ENCODE data around the gene DUSP2.
"Not testable (repeated sequence)": the region's sequence is repeated elsewhere in the genome, so short reads cannot be mapped to it uniquely, and the experiment has no call there.

The DUSP2 gene

GRCh38 chr2:96161898-96162297 is 16.7 kb upstream of the DUSP2 start:
- no peak for DNase-seq

DNA sequence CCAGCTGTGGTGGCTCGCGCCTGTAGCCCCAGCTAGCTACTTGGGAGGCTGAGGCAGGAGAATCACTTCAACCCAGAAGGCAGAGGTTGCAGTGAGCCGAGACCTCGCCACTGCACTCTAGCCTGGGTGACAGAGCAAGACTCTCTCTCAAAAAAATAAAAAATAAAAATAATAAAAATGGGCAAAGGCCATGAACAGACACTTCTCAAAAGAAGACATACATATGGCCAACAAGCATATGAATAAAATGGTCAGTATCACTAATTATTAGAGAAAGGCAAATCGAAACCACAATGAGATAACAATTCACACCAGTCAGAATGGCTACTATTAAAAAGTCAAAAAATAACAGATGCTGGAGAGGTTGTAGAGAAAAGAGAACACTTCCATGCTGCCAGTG is 15.1 kb upstream of the DUSP2 start:
- DNase-seq = not testable (repeated sequence)

GRCh38 chr2:96159084-96159830 is 14.0 kb upstream of the DUSP2 start:
- no peak for DNase-seq

GRCh38 chr2:96158554-96158940 is 13.3 kb upstream of the DUSP2 start:
- no peak for DNase-seq

DNA sequence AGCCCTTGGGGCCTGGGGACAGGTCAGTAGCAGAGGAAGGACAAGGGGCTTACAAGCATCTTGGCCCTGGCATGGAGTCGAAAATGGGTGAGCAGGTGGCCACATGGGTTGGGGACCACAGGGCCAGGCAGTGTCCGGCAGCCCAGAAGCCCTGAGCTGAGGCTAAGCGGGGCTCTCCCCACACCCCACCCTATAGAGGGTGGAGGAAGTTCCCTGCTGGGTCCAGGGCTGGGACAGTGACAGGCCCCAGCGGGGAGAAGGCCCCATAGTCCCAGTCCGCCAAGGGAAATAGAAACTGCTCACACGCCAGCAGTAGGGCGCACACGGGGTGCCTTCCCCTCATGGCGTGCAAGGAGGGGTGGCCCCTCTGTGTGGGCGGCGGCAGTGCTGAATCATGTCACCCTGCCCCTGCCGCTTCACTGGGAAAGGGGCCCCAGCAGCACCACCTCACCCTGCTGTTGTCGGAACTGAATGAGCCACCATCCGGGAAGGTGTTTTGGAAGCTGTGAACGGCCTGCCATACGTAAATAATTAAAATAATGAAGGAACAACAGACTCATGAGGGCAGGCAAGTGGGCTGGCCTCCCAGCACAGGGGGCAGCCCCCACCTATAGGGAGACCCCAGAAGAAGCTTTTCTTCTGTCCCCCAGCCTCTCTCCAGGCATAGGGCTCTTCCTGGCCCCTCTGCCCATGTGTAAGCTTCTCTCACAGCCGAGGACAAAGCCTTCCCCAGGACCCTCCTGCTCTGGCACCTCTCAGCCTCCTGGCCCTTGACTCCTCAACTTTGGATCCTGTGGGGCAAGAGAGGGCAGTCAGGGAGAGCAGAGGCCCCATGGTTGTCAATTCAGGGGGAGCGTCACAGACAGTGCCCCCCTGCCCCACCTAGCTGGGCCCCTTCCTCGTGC is 12.7 kb upstream of the DUSP2 start:
- no peak for DNase-seq

GRCh38 chr2:96156926-96157648 is 11.8 kb upstream of the DUSP2 start:
- no peak for DNase-seq

DNA sequence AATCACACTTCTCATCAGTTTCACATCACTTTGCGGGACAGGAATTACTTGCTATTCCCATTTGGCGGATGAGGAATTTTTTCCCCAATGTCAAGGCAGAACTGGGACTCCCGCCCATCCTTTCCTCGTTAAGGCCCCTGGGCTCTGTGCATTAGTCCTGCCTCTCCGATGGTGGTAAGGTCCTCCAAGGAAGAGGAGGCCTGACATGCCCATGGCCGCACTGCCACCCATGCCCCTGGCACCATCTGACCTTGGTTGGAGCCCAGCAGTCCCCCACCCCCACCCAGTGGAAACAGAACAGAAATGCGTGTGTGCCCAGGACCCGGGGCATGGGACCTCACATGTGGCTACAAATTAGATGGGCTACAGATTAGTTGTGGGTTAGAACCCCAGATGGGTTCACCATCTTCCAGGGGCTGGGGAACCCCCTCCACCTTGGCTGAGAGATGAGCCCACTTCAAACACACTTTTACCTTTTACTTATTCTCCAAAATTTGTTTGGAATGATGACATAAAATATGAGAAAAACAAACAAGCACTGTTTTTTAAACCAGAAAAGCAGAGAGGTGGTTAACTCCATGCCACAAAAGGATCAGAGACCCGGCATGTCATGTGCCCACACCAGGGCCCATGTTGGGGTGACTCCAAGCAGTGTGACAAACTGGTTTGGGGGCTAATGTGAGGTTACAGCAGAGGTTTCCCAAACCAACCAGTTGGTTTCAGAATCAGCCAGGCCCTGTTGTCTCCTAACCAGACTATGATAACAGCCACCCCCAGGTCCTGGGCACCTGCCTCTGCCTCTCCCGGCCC is 11.0 kb upstream of the DUSP2 start:
- DNase-seq = no peak

DNA sequence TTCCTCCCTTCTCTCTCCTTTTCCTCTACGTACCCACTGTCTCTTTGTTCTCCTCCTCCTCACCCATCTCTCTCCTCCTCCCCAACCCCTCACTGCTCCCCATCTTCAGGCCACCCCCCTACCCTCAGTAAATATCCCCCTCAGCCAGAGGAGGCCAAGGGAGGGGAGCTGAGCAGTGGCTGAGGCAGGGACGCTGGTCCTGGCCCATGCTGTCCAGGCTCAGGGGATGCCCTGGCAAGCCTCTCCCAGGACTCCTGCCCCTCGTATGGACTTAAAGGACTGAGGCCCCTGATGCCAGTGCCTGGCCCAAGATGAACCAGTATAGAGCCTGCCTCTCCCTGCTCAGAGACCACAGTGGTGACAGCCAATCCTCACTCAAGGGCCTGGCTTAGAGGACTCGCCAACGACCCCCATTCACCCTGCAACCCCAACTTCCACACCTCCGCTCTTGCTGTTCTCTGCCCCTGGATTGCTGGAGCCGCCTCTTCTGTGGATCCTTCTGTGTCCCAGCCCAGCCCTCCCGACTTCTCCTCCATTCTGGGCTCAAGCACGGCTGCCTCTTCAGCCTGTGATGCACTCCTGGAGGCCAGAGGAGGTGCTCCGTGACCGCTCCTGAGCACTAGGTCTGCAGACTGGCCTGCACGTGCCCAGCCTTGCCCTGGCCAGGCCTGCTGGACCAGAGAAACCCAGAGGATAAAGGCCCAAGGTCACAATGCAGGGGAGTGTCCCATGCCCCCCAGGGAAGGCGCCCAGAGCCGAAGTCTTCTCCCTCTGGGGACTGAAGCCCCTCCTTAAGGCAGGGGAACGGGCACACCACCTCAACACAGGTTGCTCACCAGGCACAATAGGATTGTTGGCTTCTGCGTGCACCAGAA is 9.5 kb upstream of the DUSP2 start:
- DNase-seq = no peak

DNA sequence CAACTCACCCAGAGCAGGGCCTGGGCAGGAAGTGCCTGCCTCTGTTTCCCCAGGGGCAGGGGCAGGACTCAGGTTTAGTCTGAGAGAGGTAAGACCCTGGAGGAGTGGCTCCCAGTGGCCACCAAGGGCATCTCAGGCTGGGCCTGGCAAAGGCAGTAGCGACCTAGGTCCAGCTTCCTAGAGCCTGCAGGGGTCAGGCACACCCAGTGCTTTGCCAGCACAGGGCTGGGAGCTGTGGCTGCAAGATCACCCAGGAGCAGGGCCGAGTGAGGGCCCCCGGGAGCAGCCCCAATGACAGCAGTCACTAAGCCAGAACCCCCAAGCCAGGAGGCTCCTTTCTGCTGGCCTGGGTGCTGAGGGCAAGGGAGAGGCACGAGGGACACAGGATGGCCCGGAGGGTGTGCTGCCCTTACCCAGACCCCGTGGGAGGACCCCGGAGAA is 8.8 kb upstream of the DUSP2 start:
- DNase-seq = no peak

DNA sequence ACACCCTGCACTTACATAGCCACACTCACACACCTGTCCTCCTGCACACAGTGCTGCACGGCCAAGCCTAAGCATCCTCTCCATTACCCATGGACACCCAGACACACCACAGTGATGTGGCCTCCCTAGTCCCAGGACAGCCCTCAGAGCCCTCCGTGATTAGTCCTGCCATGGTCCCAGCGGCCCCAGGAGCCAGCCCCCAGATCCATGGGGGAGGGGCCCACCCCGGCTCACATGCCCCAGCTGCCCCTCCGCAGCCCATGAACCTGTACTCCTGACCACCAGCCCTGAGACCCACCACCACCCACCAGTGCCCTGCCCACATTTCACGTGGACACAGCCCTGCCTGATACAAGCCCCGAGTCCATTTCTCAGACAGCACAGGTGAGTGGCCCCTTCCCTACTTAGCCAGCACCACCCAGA is 8.1 kb upstream of the DUSP2 start:
- no peak for DNase-seq

- no peak for DNase-seq
These were observed 7.3 kb upstream of the DUSP2 start for GRCh38 chr2:96152304-96153161.

DNA sequence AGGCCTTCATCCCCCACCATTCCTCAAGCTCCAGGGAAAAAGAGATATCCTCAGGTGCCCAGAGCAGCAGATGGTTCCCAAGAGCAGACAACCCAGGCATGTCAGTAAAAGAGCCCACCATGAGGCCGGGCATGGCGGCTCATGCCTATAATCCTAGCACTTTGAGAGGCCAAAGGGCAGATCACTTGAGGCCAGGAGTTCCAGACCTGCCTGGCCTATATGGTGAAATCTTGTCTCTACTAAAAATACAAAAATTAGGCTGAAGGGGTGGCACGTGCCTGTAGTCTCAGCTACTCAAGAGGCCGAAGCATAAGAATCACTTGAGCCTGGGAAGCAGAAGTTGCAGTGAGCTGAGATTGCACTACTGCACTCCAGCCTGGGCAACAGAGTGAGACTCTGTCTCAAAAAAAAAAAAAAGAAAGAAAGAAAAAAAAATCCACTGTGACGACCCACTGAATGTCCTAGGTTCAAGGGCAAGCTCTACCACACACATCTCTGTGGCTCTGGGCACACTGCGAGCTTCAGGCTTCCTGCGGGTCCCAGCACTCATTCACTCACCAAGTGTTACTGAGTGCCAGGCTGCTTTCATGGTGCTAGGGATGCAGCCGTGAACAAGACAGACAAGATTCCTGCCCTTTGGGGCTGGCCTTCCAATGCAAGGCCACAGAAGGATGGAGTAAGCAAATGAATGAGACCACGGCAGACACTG is 6.5 kb upstream of the DUSP2 start:
- DNase-seq = no peak

DNA sequence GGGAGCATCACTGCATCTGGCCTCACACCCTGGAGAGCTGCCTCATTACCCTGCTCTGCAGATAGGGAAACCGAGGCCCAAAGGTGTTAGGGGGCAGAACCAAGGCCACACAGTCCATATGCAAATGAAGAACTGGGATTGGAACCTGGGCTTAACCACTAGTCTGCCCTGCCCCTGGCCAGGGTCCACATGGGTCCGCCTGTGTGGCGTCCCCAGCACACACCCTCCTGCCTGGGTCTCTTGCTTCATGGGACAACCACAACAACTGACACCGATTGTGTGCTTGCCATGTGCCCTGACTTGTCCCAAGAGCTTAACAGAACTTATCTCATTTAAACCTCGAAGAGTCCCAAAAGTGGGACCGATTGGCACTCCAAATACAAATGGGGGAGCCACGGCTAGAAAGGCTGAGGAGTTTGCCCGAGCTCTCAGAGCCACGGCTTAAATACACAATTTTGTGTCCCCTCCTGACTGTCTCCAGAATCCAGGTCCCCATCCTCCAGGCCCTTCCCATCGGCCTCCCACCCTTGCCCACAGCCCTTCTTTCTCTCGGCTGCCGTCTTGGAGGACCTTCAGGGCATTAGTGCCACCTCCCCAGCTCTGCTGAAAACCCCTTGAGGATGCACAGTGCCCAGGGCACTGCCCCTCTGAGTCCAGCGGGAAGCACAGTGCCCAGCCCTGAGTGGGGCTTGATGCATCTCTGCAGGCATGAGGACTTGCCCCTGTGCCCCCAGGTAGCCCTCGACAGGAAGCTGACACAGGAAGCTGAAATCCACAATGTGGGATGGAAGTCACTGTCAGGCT is 5.8 kb upstream of the DUSP2 start:
- no peak for DNase-seq

DNA sequence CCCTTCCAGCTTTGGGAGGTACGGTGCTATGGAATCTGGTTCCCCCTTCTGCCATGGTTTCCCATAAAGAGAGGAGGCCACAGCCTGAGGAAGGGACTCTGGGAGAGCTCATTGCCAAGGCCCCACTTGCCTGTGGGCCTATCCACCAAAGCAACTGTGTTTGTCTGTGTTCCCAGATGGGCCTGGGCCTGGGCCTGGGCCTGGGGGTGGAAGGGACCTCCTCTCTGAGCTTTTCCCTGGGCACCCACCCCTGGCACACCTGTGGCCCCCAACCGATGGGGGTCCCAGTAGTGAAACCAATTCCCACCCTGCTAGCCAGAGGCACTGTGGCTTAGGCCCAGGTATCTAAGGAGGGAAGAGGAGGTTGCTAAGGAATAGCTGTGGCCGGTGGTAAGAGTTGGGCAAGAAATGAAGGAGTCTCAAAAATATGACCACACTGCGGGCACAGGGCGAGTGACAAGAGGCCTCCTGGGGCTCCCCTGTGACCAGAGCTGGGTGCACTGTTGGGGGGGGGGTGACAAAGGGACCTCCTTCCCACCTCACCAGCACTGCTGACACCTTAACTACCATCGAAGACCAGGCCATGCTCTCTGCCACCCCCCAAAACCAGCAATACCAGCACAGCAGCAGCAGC is 4.9 kb upstream of the DUSP2 start:
- no peak for DNase-seq

DNA sequence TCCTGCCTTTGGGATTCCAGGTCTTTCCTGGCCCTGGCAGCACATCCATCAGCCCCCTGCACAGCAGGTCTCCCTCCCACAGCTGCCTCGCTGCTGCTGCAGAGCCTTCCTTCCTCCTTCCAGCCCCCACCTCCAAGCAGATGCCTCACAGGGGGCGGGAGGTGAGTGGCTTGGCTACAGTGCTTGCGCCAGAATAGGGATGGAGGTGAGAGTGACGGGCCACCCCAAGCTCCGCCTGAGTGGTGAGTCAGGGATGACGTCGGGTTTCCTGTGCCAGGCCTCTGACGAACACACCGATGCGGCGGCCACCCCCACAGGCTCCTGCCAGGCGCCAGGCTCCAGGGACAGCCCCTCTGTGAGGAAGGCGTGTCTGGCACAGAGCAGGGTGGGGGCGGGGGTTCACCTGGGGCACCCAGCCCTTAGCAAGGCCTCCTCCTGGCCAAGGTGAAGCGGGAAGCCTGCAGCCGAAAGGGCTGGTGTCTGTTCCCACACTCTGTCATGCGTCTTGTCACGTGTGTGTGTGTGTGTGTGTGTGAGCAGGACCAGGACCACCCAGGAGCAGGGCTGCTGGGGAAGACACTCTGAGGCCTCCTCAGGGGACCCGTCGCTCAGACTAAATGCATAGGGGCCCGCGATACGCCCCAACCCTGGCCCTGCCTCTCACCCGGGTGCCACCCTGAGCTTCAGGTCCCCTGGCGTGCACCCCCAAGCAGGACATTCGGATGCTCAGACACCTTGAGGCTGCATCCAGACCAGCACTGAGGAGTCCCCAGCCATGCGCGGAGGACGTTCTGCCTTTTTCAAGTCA is 3.4 kb upstream of the DUSP2 start:
- peak; percentile 85 for DNase-seq

- no peak for DNase-seq
These were observed 2.5 kb upstream of the DUSP2 start for GRCh38 chr2:96147593-96148201.

Measured in NCI-H226 (cell line).